ENCODE results near the gene PRC1.

Gene PRC1

DNA sequence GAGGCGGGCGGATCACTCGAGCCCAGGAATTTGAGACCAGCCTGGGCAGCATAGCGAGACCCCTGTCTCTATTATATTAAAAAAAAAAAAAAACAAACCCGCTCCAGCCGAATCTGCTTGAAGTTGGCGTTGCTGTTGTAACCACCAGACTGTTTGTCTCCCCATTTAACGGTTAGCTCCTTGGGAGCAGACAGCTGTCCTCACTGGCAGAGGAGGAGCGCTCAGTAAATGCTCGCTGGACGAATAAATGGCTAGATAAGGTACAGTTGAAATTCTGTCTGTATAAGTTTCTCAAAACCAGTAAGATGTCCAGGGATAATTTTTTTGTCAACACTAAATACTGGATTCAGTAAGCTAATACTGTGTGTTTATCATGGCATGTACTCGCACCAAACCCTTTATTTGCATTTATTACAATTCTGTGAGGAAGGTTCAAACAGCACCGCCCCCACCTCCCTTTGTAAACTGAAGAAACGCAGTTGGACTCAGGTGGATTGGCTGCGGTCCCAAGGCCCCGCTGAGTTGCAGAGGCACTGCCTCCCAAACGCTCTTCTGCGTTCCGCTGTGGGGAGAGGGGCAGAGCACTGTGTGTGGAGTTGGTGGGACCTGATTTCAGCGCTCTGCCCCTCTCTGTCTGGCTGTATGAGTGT, 38.6 kb downstream of the PRC1 start:
- DNase-seq (ENCODE audit: low spot score) = no peak

DNA sequence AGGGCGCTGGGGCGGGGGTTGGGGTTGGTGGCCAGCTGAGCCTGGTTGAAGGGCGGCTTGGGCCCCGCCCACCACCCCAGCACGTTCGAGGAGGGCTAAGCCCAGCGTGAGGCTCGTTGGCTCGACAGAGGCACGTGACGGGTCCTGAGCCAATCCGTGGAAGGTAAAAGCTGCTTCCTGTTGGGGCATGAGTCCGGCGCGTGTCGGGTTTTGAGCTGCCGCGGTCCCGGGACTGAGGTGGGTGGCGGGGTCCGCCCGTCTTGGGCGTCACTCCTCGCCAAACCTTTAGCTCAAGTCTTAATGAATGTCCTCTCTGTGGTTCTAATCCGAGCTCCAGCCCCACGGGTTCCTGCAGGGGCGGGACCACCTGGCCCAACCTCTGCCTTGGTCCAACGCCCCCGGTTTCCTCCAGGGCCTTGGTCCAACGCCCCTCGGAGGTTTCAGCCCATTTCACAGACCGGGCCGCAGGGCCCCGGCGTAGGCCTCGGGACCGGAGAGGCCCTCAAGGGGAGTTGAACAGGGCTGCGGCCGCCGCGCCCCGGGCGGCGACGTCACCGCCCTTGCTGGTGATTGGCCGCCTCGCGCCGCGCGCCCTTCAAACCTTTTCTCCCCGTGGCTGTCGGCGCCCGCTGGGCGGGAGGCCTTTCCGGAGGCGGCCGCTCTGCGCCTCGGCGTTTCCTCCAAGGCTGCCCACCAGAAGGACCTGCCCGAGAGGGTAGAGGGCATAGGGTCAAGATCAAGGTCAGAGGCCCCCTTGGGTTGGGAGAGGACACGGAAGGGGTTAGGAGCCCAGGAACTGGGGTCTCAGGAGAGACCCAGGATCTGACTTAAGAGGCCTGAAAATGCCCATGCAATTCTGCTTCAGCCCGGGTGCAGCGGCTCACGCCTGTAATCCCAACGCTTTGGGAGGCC, 39.4 kb downstream of the PRC1 start, which contains the start of gene RCCD1:
Gene RCCD1, plus strand, starts transcription at position 173 of the 912 bp plus-strand sequence. CDS start 1,851 bp downstream, outside the sequence.
- DNase-seq (ENCODE audit: low spot score) = peak; percentile 99

DNA sequence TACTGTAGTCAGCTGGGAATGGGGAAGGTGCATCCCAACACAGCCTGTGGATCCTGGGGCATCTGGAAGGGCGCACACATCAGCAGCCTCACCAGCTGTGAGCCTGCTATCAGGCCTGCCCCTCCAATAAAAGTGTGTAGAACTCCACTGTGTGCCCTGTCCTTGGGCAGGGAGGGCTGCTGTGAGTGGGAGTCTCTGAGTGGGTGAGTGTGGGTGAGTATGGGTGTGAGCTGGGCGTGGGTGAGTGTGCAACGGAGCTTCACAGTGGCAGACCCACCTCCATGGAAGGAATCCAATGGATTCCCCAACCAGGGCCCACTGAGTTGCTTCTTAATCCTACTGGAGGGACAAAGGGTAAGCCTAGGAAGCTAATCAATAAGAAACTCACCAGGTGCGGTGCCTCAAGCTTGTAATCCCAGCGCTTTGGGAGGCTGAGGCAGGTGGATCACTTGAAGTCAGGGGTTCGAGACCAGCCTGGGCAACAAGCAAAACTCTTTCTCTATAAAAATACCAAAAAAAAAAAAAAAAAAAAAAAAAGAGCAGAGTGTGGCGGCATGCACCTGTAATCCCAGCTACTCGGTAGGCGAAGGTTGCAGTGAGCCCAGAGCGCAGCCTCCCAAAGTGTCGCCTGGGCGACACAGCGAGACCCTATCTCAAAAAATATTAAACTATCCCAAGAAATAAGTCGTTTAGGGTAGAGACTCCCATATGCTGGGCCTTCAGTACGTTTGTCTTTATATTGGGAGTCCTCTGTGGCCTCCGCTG, 40.2 kb downstream of the PRC1 start:
- no peak for DNase-seq (ENCODE audit: low spot score)

DNA sequence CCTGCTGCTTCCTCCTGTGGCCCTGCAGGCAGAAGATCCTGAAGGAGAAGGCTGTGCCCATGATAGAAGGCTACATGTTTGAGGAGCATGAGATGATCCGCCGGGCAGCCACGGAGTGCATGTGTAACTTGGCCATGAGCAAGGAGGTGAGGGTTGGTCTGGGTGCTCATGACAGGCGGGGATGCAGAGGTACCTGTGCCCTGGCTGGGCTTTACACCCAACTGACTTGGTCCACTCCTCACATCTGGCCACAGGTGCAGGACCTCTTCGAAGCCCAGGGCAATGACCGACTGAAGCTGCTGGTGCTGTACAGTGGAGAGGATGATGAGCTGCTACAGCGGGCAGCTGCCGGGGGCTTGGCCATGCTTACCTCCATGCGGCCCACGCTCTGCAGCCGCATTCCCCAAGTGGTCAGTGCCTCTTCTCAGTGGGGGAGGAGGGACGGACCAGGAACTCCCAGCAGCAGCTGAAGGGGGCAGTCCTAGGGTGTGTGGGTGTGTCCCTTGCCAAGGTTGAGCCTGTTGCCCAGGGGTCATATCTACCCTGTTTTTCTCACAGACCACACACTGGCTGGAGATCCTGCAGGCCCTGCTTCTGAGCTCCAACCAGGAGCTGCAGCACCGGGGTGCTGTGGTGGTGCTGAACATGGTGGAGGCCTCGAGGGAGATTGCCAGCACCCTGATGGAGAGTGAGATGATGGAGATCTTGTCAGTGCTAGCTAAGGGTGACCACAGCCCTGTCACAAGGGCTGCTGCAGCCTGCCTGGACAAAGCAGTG, 41.2 kb downstream of the PRC1 start:
- DNase-seq (ENCODE audit: low spot score) = no peak

DNA sequence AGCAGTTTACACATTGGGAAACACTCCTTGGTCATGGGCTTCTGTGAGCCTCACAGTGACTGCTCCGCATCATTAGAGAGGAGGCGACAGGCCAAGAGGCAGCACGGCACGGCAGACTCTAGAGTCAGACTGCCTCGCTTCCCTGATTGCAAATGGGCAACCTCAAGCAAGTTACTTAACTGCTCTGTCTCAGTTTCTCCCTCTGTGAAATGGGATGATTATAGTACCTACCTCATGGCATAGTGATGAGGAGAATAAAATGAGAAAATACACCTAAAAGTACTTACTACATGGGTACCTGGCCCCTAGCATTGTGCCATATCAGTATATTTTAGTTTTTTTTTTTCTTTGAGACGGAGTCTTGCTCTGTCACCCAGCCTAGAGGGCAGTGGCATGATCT, 43.7 kb downstream of the PRC1 start:
- no peak for DNase-seq (ENCODE audit: low spot score)

DNA sequence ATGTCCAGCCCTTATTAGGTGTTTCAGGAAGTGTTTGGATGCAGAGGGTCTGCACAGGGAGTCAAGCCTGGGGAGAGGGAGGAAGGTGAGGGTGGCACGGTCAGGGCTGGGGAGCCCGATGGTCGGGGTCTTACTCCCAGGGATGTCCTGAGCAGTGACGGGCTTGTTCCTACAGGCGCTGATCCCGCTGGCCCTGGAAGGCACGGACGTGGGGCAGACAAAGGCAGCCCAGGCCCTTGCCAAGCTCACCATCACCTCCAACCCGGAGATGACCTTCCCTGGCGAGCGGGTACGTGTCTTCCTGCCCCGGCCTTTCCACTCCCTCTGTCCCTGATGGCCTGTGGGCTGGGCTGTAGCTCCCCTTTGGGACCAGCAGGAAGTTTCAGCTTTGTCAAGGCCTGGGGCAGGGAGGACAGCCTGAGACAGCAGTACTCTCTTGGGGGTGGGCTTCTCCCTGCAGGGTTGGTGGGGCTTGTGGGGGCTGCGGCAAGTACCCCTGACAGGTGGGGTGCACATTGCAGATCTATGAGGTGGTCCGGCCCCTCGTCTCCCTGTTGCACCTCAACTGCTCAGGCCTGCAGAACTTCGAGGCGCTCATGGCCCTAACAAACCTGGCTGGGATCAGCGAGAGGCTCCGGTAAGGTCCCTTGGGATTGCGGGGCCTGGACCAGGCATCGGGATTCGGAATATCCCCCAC, 44.2 kb downstream of the PRC1 start:
- no peak for DNase-seq (ENCODE audit: low spot score)

DNA sequence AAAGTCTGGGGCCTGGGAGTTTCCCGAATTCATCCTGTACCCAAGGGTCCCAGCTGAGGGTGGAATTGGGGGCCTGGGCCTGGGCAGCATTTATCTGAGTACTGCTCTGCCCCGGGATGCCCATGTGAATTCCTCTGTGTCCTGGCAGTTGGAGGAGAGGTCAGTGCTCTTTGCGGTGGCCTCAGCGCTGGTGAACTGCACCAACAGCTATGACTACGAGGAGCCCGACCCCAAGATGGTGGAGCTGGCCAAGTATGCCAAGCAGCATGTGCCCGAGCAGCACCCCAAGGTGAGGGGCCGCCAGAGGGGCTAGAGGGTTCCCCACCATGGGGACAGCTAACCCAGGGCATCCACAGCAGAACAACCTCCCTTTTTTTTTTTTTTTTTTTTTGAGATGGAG, 45.8 kb downstream of the PRC1 start:
- DNase-seq (ENCODE audit: low spot score) = no peak

DNA sequence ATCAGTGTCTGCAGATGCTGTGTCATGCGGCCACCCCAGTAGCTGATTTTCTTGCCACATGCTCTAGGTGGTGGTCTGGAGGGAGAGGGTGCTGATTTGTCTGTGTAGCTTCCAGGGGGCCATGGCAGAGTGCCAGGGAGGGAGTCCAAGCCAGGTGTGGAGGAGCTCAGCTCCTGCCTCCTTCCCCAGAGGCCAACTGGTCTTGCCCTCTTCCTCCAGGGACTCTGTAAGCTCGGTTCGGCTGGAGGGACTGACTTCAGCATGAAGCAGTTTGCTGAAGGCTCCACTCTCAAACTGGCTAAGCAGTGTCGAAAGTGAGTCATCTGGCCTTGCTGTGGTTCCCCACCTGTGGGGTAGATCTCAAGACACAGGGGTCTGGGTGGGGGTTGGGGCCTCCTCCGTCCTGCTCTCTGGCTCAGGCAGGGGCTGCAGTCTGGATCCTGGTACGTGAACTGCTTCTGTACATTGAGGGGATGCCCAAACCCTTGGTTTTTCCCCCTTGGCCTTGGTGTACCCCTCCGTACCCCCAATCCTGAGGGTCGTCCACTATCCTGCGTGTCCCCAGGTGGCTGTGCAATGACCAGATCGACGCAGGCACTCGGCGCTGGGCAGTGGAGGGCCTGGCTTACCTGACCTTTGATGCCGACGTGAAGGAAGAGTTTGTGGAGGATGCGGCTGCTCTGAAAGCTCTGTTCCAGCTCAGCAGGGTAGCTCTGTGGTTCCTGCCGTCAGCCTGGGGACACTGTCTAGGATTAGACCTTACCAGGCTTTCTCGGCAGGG, 46.6 kb downstream of the PRC1 start:
- no peak for DNase-seq (ENCODE audit: low spot score)

DNA sequence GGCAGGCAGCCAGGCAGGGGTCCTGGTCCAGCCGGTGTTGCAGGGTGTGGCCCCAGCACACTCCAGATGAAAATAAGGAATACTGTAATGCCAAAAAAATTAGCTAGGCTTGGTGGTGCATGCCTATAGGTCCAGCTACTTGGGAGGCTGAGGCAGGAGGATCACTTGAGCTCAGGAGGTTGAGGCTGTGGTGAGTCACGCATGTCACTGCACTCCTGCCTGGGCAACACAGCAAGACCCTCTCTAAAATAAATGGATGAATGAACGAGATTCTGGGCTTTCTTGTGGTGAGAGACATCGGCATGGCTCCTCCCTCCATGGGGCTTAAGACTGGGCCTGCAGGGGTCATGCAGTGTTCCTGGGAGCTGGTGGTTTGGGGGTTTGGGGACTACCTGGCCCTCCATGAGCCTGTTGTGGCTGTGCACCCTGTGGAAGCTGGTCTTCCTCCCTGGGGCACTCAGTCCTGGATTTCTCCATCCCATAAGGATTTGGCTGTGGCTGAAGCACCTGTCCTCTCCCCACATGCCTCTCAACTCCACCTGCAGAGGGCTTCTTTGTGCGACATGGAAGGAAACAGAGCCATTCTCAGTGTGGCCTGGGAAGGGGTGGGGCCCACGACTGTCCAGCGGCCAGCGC, 47.3 kb downstream of the PRC1 start:
- no peak for DNase-seq (ENCODE audit: low spot score)

DNA sequence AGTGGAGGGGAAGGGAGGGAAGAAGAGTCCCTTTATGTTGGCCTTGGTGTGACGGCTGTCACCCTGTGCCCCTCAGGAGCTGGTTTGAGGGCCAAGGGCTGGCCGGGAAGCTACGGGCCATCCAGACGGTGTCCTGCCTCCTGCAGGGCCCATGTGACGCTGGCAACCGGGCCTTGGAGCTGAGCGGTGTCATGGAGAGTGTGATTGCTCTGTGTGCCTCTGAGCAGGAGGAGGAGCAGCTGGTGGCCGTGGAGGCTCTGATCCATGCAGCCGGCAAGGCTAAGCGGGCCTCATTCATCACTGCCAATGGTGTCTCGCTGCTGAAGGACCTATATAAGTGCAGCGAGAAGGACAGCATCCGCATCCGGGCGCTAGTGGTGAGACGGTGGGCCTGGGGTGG, 47.8 kb downstream of the PRC1 start:
- DNase-seq (ENCODE audit: low spot score) = no peak

DNA sequence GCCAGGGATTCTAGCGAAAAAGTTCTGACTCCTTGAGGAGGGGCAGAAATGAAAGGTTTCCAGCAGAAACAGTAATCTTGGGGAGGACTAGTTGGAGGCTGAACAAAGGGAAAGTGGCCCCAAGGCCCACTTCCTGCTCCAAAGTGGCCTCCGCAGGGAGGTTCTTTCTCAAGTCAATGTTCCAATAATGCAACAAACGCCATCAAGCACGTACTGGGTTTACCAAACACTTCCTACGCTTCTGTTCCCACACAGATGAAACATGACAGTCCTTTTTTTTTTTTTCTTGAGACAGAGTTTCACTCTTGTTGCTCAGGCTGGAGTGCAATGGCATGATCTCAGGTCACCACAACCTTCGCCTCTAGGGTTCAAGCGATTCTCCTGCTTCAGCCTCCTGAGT, 49.2 kb downstream of the PRC1 start:
- DNase-seq (ENCODE audit: low spot score) = no peak

DNA sequence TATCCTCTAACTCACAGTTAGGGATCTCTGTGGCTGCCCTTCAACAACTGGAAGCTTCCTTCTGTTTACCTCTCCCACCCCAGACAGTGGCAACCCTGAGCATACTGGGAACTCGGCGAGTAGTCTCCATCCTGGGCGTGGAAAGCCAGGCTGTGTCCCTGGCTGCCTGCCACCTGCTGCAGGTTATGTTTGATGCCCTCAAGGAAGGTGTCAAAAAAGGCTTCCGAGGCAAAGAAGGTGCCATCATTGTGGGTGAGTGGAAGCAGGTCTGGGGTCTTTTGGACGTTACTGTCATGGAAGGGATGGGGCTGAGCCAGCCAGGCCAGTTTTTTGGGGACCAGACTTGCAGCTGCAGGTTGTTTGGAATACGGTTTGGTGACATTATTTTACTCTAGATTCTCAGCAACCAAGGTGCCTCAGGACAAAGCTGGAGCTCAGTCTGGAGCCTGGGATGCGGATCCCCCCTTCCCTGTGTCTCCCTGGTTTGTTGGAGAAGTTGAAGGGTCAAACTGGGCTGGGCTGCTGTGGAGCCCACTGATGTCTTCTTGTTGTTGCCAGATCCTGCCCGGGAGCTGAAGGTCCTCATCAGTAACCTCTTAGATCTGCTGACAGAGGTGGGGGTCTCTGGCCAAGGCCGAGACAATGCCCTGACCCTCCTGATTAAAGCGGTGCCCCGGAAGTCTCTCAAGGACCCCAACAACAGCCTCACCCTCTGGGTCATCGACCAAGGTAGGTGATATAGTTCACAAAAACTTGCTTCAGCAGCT, 51.8 kb downstream of the PRC1 start:
- DNase-seq (ENCODE audit: low spot score) = no peak

DNA sequence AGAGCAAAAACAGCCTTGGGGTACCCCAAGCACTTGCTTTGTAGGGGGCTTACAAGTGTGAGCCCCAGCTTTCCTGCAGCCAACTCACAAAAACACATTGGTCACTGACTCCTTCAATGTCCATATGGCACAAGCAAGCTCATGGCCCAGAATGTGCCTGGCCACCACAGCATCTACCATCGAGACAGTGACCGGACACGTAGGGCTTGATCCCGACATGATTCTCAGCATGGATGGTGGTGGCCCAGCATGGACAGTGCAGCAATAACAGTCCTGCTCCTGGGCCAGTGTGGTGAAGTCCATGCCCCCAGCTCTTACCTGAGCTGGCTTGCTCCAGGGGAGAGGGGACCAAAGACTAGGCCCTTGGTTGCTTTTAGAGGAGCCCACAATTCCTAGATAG, 53.3 kb downstream of the PRC1 start:
- no peak for DNase-seq (ENCODE audit: low spot score)

DNA sequence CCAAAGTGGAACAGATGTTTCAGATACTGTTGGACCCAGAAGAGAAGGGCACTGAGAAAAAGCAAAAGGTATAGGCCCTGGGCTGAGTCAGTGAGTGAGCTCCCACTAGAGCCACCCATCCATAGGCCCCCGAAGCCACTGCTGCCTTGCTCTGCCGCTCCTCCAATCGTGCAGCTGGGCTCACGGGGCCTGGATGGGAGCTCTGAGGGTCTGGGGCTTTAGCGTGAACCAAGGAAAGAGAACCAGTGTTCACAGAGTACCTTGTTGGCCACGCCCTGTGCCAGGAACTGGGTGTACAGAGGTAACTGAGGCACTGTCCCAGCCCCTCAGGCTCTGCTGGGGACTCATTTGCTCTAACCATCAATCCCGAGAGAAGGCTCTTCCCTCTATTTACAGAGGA, 54.6 kb downstream of the PRC1 start:
- no peak for DNase-seq (ENCODE audit: low spot score)

DNA sequence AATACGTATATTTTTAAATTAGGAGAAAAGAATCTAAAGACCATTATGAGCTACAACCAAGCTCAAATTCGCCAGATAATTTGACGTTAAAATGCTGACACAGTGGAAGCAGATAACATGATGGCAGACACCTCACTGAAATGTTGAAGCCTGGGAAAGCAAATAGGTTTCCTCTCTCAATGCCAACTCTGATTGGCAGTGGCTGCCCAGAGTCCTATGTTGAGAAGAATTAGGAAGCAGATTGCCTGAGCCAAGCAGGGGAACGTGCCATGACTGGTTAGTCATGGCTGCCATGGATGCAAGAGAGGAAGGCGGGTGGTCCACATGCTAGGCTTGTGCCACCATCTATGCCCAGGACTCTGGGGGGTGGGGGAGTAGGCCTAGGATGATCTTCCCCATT, 56.1 kb downstream of the PRC1 start:
- no peak for DNase-seq (ENCODE audit: low spot score)

DNA sequence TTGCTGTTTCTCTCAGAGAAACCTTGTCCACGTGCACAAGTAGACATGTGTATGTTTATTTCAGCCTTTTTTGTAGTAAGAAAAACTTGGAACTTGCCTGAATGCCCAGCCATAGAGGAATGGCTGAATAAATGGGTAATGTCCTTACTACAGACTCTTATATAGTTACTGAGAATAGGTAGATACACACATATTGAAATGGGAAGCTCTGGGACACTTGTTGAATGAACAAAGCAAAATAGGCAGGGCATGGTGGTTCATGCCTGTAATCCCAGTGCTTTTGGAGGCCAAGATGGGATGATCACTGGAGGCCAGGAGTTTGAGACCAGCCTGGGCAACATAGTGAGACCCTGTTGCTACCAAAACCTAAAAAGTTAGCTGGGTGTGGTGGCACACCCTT, 57.5 kb downstream of the PRC1 start:
- DNase-seq (ENCODE audit: low spot score) = no peak

DNA sequence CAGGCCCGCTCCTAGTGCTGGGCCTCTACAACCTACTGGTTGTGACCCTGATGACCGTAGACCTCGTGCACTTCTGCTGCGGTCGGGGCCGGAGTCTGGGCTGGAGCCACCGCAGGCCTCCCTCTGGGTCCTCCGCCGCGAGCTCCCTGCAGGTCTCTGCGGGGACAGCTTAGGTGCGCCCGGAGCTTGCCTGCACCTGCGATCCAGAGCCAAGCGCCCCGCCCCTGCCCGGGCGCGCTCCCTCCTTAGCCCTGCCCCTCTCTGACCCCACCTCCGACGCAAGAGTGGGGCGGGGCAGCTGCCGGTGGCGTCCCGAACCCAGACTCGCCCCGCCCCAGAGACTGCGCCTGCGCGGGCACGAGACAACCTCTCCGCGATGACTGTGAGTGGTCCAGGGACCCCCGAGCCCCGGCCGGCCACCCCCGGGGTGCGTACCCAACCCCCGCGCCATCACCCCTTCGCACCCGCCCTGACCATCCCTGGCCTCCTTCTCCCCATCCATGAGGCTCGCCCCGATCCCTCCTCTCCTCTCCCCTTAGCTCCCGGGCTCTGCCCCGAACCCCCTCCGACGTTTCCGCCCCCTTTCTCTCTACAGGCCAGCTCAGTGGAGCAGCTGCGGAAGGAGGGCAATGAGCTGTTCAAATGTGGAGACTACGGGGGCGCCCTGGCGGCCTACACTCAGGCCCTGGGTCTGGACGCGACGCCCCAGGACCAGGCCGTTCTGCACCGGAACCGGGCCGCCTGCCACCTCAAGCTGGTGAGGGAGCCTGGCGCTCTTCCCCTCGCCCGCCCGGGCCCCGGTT, 59.2 kb downstream of the PRC1 start, which contains the start of gene UNC45A:
Gene UNC45A, plus strand, starts transcription at position 337 of the 803 bp plus-strand sequence. Its CDS starts 40 bp downstream, at position 377.
- peak; percentile 98 for DNase-seq (ENCODE audit: low spot score)

DNA sequence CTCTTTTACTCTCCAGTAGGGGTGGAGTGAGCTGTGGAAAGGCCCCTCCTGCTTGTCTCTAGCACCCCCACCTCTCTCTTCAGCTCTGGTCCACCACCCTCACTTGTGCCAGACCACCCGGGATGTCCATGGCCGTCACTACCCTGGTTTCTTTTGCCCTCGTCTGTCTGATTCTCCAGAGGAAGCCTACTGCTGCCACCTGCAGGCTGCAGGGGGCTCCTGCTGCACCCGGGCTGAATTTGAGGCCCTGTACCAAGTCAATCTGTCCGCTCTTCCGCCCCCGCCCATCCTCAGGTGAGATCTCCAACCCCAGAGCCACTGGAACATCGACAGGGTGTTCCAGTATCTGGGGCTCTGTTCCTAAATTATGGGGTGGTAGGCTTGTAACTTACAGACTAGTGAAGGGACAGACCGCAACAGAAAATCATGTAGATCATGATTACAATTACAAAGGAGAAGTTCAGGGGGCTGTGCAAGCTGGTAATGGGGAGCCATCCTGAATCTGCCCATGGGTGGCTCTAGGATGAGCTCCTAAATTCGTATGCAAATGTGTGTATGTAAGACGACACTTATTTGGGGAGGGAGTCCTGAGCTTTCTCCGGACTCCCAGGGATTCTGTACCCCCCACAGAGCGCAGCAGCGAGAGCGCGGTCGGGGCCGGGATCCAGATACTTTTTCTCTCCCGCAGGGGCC, 59.9 kb downstream of the PRC1 start:
- peak; percentile 84 for DNase-seq (ENCODE audit: low spot score)
